ENCODE results near the gene TTPAL.
"Not testable (repeated sequence)": the region's sequence is repeated elsewhere in the genome, so short reads cannot be mapped to it uniquely, and the experiment has no call there.

The TTPAL gene

GRCh38 chr20:44467289-44467883, 8.3 kb upstream of the TTPAL start:
- no peak overlapping the region for H3K4me3 ChIP-seq (replicated peaks in 1 of 2; ENCODE audit: low read depth in 2 of 2, low read length in 2 of 2)
- TF ChIP-seq CTCF (IDR thresholded peaks at IDR 0.05; ENCODE audit: low read depth, low read length): no peak
- peak; percentile 80 to 92 for DNase-seq (ENCODE audit: low read depth in 2 of 2)

- TF ChIP-seq CTCF (IDR thresholded peaks at IDR 0.05; ENCODE audit: low read depth, low read length): no peak
- H3K4me3 ChIP-seq (replicated peaks in 1 of 2; ENCODE audit: low read depth in 2 of 2, low read length in 2 of 2): no peak overlapping the region
- DNase-seq (ENCODE audit: low read depth in 2 of 2): no peak
These were observed 7.5 kb upstream of the TTPAL start for GRCh38 chr20:44468044-44468782.

DNA sequence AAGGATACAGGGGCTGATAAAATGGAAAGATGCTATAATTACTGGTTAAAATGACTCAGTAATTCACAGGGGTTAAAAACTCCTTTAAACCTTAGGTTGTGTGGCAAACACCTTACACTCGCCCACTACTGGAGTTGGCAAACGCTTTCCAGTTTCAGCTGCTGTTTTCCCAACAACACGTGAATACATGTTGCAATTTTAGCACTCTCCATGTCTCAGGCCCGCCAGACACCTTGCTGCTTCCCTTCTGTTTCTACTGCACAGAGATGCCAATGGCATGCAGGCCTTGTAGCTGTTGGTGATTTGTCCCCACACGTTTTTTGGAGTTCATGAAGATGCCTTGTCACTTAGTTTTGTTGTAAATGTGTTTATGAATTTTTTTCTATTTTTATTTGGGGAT, 5.3 kb upstream of the TTPAL start:
- TF ChIP-seq CTCF (IDR thresholded peaks at IDR 0.05; ENCODE audit: low read depth, low read length): no peak
- DNase-seq (ENCODE audit: low read depth in 2 of 2): no peak
- H3K4me3 ChIP-seq (replicated peaks in 1 of 2; ENCODE audit: low read depth in 2 of 2, low read length in 2 of 2): no peak overlapping the region

DNA sequence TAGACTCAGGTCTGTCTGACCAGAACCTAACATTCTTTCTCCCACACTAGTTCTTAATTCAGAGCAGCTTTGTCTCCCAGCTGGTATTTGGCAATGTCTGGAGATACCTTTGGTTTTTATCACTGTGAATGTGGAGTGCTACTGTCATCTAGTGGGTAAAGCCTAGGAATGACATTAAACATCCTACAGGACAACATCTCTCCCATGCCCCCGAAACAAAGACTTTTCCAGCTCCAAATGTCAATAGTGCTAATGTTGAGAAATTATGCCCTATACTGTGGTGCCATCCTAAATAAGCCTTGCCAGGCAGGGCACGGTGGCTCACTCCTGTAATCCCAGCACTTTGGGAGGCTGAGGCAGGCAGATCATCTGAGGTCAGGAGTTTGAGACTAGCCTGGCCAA, 4.2 kb upstream of the TTPAL start:
- DNase-seq (ENCODE audit: low read depth in 2 of 2): peak; percentile 73 to 77
- H3K4me3 ChIP-seq (replicated peaks in 1 of 2; ENCODE audit: low read depth in 2 of 2, low read length in 2 of 2): no peak overlapping the region
- TF ChIP-seq CTCF (IDR thresholded peaks at IDR 0.05; ENCODE audit: low read depth, low read length): peak; percentile 73

DNA sequence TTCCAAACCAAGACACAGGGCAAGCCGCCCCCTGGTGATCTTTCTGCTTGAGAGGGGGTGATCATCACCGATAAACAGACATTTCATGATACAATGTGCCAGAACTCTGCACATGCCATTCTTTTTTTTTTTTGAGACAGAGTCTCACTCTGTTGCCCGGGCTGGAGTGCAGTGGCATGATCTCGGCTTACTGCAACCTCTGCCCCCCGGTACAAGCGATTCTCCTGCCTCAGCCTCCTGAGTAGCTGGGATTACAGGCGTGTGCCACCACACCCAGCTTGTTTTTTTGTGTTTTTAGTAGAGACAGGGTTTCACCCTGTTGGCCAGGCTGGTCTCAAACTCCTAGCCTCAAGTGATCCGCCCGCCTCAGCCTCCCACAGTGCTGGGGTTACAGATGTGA, 3.4 kb upstream of the TTPAL start:
- not testable (repeated sequence) for DNase-seq (ENCODE audit: low read depth in 2 of 2); H3K4me3 ChIP-seq (replicated peaks in 1 of 2; ENCODE audit: low read depth in 2 of 2, low read length in 2 of 2)

- TF ChIP-seq CTCF (IDR thresholded peaks at IDR 0.05; ENCODE audit: low read depth, low read length): no peak
These were observed 341 bp upstream of the TTPAL start for GRCh38 chr20:44475372-44475693.

DNA sequence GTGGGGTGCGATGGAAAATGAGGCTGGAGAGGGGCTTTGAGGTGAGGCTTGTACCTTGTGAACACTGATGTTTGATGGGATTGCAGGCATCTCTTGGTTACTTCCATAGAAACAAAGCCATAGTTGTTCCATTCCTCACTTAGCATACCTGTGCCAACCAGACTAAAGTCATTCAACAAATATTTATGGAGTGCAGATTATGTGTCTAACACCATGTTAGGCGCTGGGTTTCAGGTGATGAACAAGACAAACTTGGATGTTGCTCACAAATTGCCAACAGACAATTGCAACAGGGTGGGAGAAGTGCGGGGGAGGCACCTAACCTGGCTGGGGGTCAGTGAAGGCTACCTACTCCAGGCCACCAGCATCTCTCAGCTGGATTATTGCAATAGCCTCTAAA, 1.5 kb downstream of the TTPAL start:
- TF ChIP-seq CTCF (IDR thresholded peaks at IDR 0.05; ENCODE audit: low read depth, low read length): no peak
- peak overlapping the region in 1 of 2 donors; percentile 97 for H3K4me3 ChIP-seq (replicated peaks in 1 of 2; ENCODE audit: low read depth in 2 of 2, low read length in 2 of 2)
- no peak for DNase-seq (ENCODE audit: low read depth in 2 of 2)

More at GRCh38 chr20:44475372-44475693, 341 bp upstream of the TTPAL start:
- peak overlapping the region; percentile 91 to 97 for H3K4me3 ChIP-seq (replicated peaks in 1 of 2; ENCODE audit: low read depth in 2 of 2, low read length in 2 of 2)
- DNase-seq (ENCODE audit: low read depth in 2 of 2): no peak

Data from cardiac fibroblast (primary cell).